HepG2 (cell line): ENCODE results near the gene CTNNA3. TPM values are rescaled to one million over a fixed set of nuclear protein-coding genes. Genes with fewer than 3 reads are reported as not detected.

Experiments
- ATAC-seq: fragments of 200-7000 bp; cut with Tn5 transposase; 3 replicates; pipeline ENCODE4 v1.9.1; 2020; ENCODE audit warnings: mild to moderate bottlenecking, moderate library complexity
- BruUV-seq: library from RNA; stranded (reverse); fragments of 400-500 nt; replicated peaks from 2 replicates; lab custom pipeline; 2021; lab: Mats Ljungman, UMichigan
- CTCF ChIA-PET: fragments of 300-600 bp; formaldehyde crosslinking; extraction: SDS; loops from one replicate; lab custom pipeline; 2021; ENCODE audit warnings: low total read pairs, inconsistent platforms, low intra/inter-chr PET ratio; lab: Yijun Ruan, JAX
- POLR2A ChIA-PET: fragments of 350-600 bp; sonication (Branson Sonifier 250); formaldehyde crosslinking; loops from one replicate; lab custom pipeline; 2020; ENCODE audit warnings: antibody characterized with exemption, inconsistent platforms; lab: Yijun Ruan, JAX
- DNase-seq: peaks from one replicate; pipeline ENCODE4 v3.0.0-alpha.2; 2015; ENCODE audit warnings: low spot score
- FAIRE-seq: peaks from 3 replicates; lab custom pipeline; 2011; peaks lifted over from hg19 to GRCh38; lab: Jason Lieb, UNC
- H2AFZ ChIP-seq: one replicate; pipeline ENCODE4 v1.6.1; 2011; ENCODE audit warnings: low read length, inconsistent platforms
- H3K27ac ChIP-seq: fragments of 300-600 bp; 3 replicates; pipeline ENCODE4 v1.8.0; 2011; ENCODE audit warnings: mixed run types, mild to moderate bottlenecking, mixed read lengths, low read length, inconsistent platforms; ENCODE audit not compliant: insufficient read depth; ENCODE audit errors: extremely low read length
- H3K27me3 ChIP-seq, 2 experiments: fragments of 200-600 bp in 1 of 2; 2 replicates in 1 of 2; 3 replicates in 1 of 2; pipeline versions ENCODE4 v1.6.0 to v1.8.0; 2011; ENCODE audit warnings: low read length in 2 of 2, mild to moderate bottlenecking in 2 of 2, moderate library complexity in 2 of 2, inconsistent platforms in 1 of 2; ENCODE audit not compliant: insufficient read depth in 2 of 2, control insufficient read depth in 1 of 2
- H3K36me3 ChIP-seq, 2 experiments: fragments of 200-600 bp in 1 of 2; replicated peaks in 1 of 2; 2 replicates in 1 of 2; 3 replicates in 1 of 2; pipeline versions ENCODE4 v1.5.1 to v1.8.0; 2011; ENCODE audit warnings: low read length in 2 of 2, inconsistent platforms in 1 of 2; ENCODE audit not compliant: insufficient read depth in 2 of 2, control insufficient read depth in 1 of 2
- H3K4me1 ChIP-seq: 2 replicates; pipeline ENCODE4 v1.5.1; 2012; ENCODE audit warnings: low read length, inconsistent platforms; ENCODE audit not compliant: insufficient read depth
- H3K4me2 ChIP-seq: 2 replicates; pipeline ENCODE4 v1.6.0; 2011; ENCODE audit warnings: low read depth, low read length, inconsistent platforms
- H3K4me3 ChIP-seq, 3 experiments: fragments of 200-600 bp in 1 of 3; sonication (generic), shearing (Covaris generic) in 1 of 3; replicated peaks in 1 of 3; 2 replicates each; pipeline ENCODE4 v1.5.1; 2011 to 2016; ENCODE audit warnings: low read length in 3 of 3, inconsistent platforms in 2 of 3, low read depth in 2 of 3, mild to moderate bottlenecking in 2 of 3, control low read depth in 1 of 3, mixed read lengths in 1 of 3; ENCODE audit not compliant: insufficient read depth in 1 of 3
- H3K79me2 ChIP-seq: one replicate; pipeline ENCODE4 v1.6.1; 2011; ENCODE audit warnings: low read length, inconsistent platforms; ENCODE audit not compliant: insufficient read depth
- H3K9ac ChIP-seq: 2 replicates; pipeline ENCODE4 v1.6.0; 2011; ENCODE audit warnings: mild to moderate bottlenecking, low read depth, low read length, inconsistent platforms; ENCODE audit not compliant: insufficient read depth
- H3K9me3 ChIP-seq: 2 replicates; pipeline ENCODE4 v1.5.1; 2012; ENCODE audit warnings: mild to moderate bottlenecking, low read length
- H4K20me1 ChIP-seq: 2 replicates; pipeline ENCODE4 v1.6.0; 2011; ENCODE audit warnings: inconsistent platforms, mild to moderate bottlenecking, low read length, moderate library complexity; ENCODE audit not compliant: insufficient read depth
- NPAS2 ChIP-seq: sonication (generic); formaldehyde crosslinking; IDR thresholded peaks from 2 replicates; pipeline ENCODE4 v1.8.0; 2022; ENCODE audit warnings: mild to moderate bottlenecking, missing genetic modification reagents, borderline replicate concordance
- ZBTB10 ChIP-seq: sonication (generic); formaldehyde crosslinking; IDR thresholded peaks from 2 replicates; pipeline ENCODE4 v1.4.0; 2020; ENCODE audit warnings: missing genetic modification reagents, borderline replicate concordance
- ZBTB25 ChIP-seq: IDR thresholded peaks from 2 replicates; pipeline ENCODE4 v1.6.1; 2018; ENCODE audit warnings: missing genetic modification reagents
- ZNF280B ChIP-seq: sonication (generic); formaldehyde crosslinking; IDR thresholded peaks from 2 replicates; pipeline ENCODE4 v1.5.0; 2020; ENCODE audit warnings: missing genetic modification reagents, mild to moderate bottlenecking, borderline replicate concordance
- ZNF317 ChIP-seq: sonication (generic); formaldehyde crosslinking; IDR thresholded peaks from 2 replicates; pipeline ENCODE4 v1.5.0; 2020; ENCODE audit warnings: mild to moderate bottlenecking, missing genetic modification reagents
- ZNF382 ChIP-seq: sonication (generic); formaldehyde crosslinking; IDR thresholded peaks from 2 replicates; pipeline ENCODE4 v1.5.0; 2020; ENCODE audit warnings: missing genetic modification reagents, mild to moderate bottlenecking, borderline replicate concordance
- whole genome bisulfite sequencing: methylation state at CpG from one replicate; pipeline ENCODE4 v1.1.6; 2017; ENCODE audit warnings: low lambda C conversion rate; 5-methylcytosine and 5-hydroxymethylcytosine counted together
- in situ Hi-C: cut with HindIII; loops from 2 replicates; pipeline ENCODE4 v1.10.0; 2017; ENCODE audit warnings: low pct_unique_long_range_greater_than_20kb; ENCODE audit not compliant: extremely low pct_ligation_motif_present
- intact Hi-C: fragments of 100-400 bp; cut with micrococcal nuclease; formaldehyde crosslinking; loops from one replicate; pipeline ENCODE4 v1.10.0; 2022; ENCODE audit not compliant: unreplicated experiment
- polyA plus RNA-seq, 8 experiments: library from polyadenylated mRNA; depleted of rRNA in 3 of 8; stranded (reverse) in 7 of 8; unstranded in 1 of 8; fragments of >200 nt; fragmentation: Illumina TruSeq in 4 of 8; extraction: Trizol in 4 of 8; gene quantifications; 2 replicates each; pipeline versions ENCODE4 v1.2.1 to v1.2.3, GENCODE V29; 2011 to 2016; ENCODE audit warnings: low read depth in 4 of 8, missing spikeins in 1 of 8, mixed read lengths in 1 of 8; ENCODE audit not compliant: insufficient read depth in 1 of 8
- total RNA-seq, 5 experiments: library from RNA; depleted of rRNA; stranded (reverse); fragments of >200 nt; fragmentation: Illumina TruSeq; extraction: Trizol; gene quantifications; 2 replicates each; pipeline ENCODE4 v1.2.3, GENCODE V29; 2016; ENCODE audit warnings: low read depth in 1 of 5
- TF ChIP-seq, protein P1 (sequence below): sonication (generic); formaldehyde crosslinking; IDR thresholded peaks from 2 replicates; pipeline ENCODE4 v1.5.1; 2020; ENCODE audit warnings: mild to moderate bottlenecking, missing genetic modification reagents, moderate library complexity

Gene CTNNA3
- total and polyA plus RNA-seq, 2 of the 13 experiments (the other 11 are each of a cell fraction or from before 2014, with no cell fraction given) = not detected

GRCh38 chr10:67246066-67246555, 449.9 kb downstream of the CTNNA3 start:
- Histone ChIP-seq H3K36me3 (no peaks in the 10 kb centered on the region), H3K9me3 (no peaks in the 10 kb centered on the region), H3K4me3 (no peak overlapping the region), H3K9ac (no peak overlapping the region), H4K20me1 (no peaks in the 10 kb centered on the region), H3K27ac (no peak overlapping the region), H3K79me2 (no peaks in the 10 kb centered on the region), H3K4me1 (peaks cover 21% of the 10 kb centered on the region), H2AFZ (no peak overlapping the region), H3K27me3 (no peaks in the 10 kb centered on the region), H3K4me2 (no peak overlapping the region)
- DNase-seq = no peak
- intact Hi-C loops (no loop called here), in situ Hi-C loops (no loop called here)
- ChIA-PET CTCF (no interaction called here), POLR2A (no interaction called here)
- no peak for FAIRE-seq
- ATAC-seq = no peak
- no peak for TF ChIP-seq ZNF280B
- 63% methylated on average over 3 of the region's 3 CpGs for WGBS
- BruUV-seq = no TSS peak

DNA sequence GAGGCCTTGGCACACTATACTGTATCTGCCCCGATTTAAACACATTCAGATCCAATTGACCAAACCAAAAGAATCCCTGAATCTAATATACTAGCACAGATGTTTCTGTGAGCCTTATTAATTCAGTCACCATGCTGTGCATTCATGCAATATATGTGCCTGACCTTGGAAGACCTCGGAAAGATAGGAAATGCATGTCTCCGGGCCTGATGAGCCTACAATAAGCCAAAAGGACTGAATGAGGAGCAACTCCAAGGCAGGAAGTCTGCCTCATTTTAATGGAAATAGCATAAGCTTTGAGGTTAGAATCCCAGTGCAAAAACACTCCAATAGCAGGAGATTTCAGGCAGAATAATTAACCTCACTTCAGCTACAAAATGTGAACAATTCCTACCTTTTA, 453.5 kb downstream of the CTNNA3 start:
- no peak overlapping the region for H3K27ac ChIP-seq
- ChIA-PET CTCF (no interaction called here), POLR2A (no interaction called here)
- in situ Hi-C loops = no loop called here
- no peak overlapping the region for H3K9ac ChIP-seq
- 0 out of 2 replicates have a peak overlapping the region, but pooled peaks have one; percentile 5 for H3K4me2 ChIP-seq
- no TSS peak for BruUV-seq
- no peaks in the 10 kb centered on the region for H4K20me1 ChIP-seq
- intact Hi-C loops = no loop called here
- no peak for ATAC-seq
- no peaks in the 10 kb centered on the region for H3K36me3 ChIP-seq
- no peak overlapping the region for H2AFZ ChIP-seq
- FAIRE-seq = no peak
- no peak for DNase-seq
- no peaks in the 10 kb centered on the region for H3K27me3 ChIP-seq
- no peak overlapping the region for H3K4me3 ChIP-seq
- WGBS = 11% methylated on average over 3 of the region's 3 CpGs
- H3K4me1 ChIP-seq = peaks cover 33% of the 10 kb centered on the region
- no peaks in the 10 kb centered on the region for H3K79me2 ChIP-seq
- no peaks in the 10 kb centered on the region for H3K9me3 ChIP-seq
- TF ChIP-seq ZBTB10 (CRISPR knock-in tag) = no peak
- TF ChIP-seq, protein P1, sequence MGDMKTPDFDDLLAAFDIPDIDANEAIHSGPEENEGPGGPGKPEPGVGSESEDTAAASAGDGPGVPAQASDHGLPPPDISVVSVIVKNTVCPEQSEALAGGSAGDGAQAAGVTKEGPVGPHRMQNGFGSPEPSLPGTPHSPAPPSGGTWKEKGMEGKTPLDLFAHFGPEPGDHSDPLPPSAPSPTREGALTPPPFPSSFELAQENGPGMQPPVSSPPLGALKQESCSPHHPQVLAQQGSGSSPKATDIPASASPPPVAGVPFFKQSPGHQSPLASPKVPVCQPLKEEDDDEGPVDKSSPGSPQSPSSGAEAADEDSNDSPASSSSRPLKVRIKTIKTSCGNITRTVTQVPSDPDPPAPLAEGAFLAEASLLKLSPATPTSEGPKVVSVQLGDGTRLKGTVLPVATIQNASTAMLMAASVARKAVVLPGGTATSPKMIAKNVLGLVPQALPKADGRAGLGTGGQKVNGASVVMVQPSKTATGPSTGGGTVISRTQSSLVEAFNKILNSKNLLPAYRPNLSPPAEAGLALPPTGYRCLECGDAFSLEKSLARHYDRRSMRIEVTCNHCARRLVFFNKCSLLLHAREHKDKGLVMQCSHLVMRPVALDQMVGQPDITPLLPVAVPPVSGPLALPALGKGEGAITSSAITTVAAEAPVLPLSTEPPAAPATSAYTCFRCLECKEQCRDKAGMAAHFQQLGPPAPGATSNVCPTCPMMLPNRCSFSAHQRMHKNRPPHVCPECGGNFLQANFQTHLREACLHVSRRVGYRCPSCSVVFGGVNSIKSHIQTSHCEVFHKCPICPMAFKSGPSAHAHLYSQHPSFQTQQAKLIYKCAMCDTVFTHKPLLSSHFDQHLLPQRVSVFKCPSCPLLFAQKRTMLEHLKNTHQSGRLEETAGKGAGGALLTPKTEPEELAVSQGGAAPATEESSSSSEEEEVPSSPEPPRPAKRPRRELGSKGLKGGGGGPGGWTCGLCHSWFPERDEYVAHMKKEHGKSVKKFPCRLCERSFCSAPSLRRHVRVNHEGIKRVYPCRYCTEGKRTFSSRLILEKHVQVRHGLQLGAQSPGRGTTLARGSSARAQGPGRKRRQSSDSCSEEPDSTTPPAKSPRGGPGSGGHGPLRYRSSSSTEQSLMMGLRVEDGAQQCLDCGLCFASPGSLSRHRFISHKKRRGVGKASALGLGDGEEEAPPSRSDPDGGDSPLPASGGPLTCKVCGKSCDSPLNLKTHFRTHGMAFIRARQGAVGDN (CRISPR knock-in tag) = no peak
- TF ChIP-seq ZBTB25 (CRISPR knock-in tag) = no peak
- no peak for TF ChIP-seq NPAS2 (CRISPR knock-in tag)
- no peak for TF ChIP-seq ZNF382 (CRISPR knock-in tag)
- TF ChIP-seq ZNF317 (CRISPR knock-in tag) = no peak
